GM19238 (cell line): Measurements from ENCODE around the gene YIPF3.
"Not testable (repeated sequence)": the region's sequence is repeated elsewhere in the genome, so short reads cannot be mapped to it uniquely, and the experiment has no call there.

Source experiments
- DNase-seq: peaks from one replicate; pipeline ENCODE4 v3.0.0; 2011; ENCODE audit warnings: low spot score; ENCODE audit not compliant: insufficient read length

Gene YIPF3

GRCh38 chr6:43516697-43517504 lies at the start of gene YIPF3, which contains the start of gene POLR1C:
Gene YIPF3, minus strand, starts transcription at chr6:43516926. Its CDS starts 119 bp downstream, at chr6:43516807.
Gene POLR1C, plus strand, starts transcription at chr6:43517089. Its CDS starts 21 bp downstream, at chr6:43517110.
- DNase-seq = peak; percentile 97

GRCh38 chr6:43559328-43559727 lies 42.6 kb upstream of the YIPF3 start:
- DNase-seq = no peak

GRCh38 chr6:43557620-43558019 lies 40.9 kb upstream of the YIPF3 start:
- not testable (repeated sequence) for DNase-seq

- DNase-seq = no peak
Observed at GRCh38 chr6:43547222-43547621, 30.5 kb upstream of the YIPF3 start.

GRCh38 chr6:43544461-43544860 lies 27.7 kb upstream of the YIPF3 start:
- DNase-seq = no peak

- no peak for DNase-seq
Observed at GRCh38 chr6:43541774-43542471, 25.2 kb upstream of the YIPF3 start.

GRCh38 chr6:43540507-43540906 lies 23.8 kb upstream of the YIPF3 start:
- DNase-seq = no peak

GRCh38 chr6:43539409-43539808 lies 22.7 kb upstream of the YIPF3 start:
- DNase-seq = not testable (repeated sequence)

GRCh38 chr6:43538986-43539385 lies 22.3 kb upstream of the YIPF3 start:
- not testable (repeated sequence) for DNase-seq

- no peak for DNase-seq
Observed at GRCh38 chr6:43532201-43532600, 15.5 kb upstream of the YIPF3 start.

- no peak for DNase-seq
Observed at GRCh38 chr6:43524483-43524961, 7.8 kb upstream of the YIPF3 start.

- DNase-seq = no peak
Observed at GRCh38 chr6:43523284-43523683, 6.6 kb upstream of the YIPF3 start.

- no peak for DNase-seq
Observed at GRCh38 chr6:43522547-43523261, 6.0 kb upstream of the YIPF3 start.

- DNase-seq = no peak
Observed at GRCh38 chr6:43521836-43522235, 5.1 kb upstream of the YIPF3 start.

GRCh38 chr6:43520097-43520496 lies 3.4 kb upstream of the YIPF3 start:
- DNase-seq = no peak

GRCh38 chr6:43517505-43518357 lies 1.0 kb upstream of the YIPF3 start:
- DNase-seq = no peak

GRCh38 chr6:43516367-43516696 lies 394 bp downstream of the YIPF3 start:
- DNase-seq = no peak

- no peak for DNase-seq
Observed at GRCh38 chr6:43515808-43516207, 918 bp downstream of the YIPF3 start.

- no peak for DNase-seq
Observed at GRCh38 chr6:43511824-43512415, 4.8 kb downstream of the YIPF3 start.

GRCh38 chr6:43510827-43511163 lies 5.9 kb downstream of the YIPF3 start:
- DNase-seq = no peak
